GM11168 (cell line): ENCODE data around the gene SHC4.
"Not testable (repeated sequence)": the region's sequence is repeated elsewhere in the genome, so short reads cannot be mapped to it uniquely, and the experiment has no call there.

Source experiments
- in situ Hi-C: fragments of 300-500 bp; cut with MboI; formaldehyde crosslinking; loops from one replicate; pipeline ENCODE4 v1.12.0; 2022; ENCODE audit warnings: low sequenced_read_pairs; ENCODE audit not compliant: unreplicated experiment

SHC4 gene

GRCh38 chr15:48970926-48971325, 7.2 kb upstream of the SHC4 start:
- in situ Hi-C loops: not testable (repeated sequence)

DNA sequence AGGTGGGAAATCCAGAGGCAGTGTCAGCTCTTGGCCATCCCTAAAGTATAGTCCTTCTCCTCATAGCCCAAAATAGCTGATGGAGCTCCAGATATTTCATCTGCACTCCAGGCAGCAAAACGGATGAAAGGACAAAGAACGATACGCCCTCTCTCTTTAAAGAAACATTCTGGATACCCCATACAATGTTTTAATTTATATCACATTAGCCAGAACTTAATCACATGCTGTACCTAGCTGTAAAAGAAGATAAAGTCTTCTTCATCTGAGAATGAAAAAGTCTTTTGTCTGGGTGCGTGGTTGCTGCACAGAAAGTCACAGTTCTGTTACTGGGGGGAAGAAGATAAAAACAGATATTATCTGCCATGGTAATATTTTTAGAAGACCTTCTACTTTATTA, 4.3 kb upstream of the SHC4 start:
- in situ Hi-C loops: no loop called here

DNA sequence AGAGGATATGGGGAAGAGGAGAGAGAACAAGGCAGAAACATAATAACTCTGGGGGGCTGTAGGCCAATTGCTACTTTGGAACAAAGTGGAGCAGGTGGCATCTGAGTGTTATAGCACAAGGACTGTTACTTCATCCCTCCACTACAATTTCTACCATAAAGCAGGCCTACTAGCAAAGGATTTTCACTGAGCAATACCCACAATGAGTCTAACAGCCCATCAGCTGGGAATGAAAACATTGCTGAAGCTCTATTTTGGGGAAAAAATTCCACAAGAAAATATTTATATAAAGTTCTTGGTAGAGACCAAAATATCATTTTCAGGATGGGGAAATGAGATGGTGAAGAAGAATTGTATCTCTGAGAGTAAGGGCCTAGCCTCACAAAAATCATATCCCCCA, 3.6 kb upstream of the SHC4 start:
- in situ Hi-C loops: no loop called here

- in situ Hi-C loops: no loop called here
Measured at GRCh38 chr15:48966595-48967301, 3.0 kb upstream of the SHC4 start.

DNA sequence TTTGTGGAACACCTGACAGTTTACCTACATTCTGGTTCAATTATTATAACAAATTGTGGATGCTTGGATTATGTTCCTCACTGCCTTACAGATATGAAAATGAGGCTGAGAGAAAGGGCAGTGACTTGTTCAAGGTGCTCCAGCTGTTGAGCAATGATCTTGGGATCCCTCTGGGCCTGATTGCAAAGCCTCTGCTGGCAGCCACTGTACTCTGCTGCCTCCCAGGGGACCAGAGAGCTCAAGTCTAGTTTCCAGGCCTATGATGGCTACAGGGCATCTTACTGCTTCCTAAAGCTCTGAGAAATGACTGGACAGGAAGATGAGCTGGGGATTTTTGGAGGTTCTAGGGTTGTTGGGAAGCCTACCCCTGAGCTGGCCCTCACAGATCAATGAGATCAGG, 2.3 kb upstream of the SHC4 start:
- in situ Hi-C loops: no loop called here

- in situ Hi-C loops: no loop called here
Measured at GRCh38 chr15:48964898-48965297, 1.2 kb upstream of the SHC4 start.

DNA sequence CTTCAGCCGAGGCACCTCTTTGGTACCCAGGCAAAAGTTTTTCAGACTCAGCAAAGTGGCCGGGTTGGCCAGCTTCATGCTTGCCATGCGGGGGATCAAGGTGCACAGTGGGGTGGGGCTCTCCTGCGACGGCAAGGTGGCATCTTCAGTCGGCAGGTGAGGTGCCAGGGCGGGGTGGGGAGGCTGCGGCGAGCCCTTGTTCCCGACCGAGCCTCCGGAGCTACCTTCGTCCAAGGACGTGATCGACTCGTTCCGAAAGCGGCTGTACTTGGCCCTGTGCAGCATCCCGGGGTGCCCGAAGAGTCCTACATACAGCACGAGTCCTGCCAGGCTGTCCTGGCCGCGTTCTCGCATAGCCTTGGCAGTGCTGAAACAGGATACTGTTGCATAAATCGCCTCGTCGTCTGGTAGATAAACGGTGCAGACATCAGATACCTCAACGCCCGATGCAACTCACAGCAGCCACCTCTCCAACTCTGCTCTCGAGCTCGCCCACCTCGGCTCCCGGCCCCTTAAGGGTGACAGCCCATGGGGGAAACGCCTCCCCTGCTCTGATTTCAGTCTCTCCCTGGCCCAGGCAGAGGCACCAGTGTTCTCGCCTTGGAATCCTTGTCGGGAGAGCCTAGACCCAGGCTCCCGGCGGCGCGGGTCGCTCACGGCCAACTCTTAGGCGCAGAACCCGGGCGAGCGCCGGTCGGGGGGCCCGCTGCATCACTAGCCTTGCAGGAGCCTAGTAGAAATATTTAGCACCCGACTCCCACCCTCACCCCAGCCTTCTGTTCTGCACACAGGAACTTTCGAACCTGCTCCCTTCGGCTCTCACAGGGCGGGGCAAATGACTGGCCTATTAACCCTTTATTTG, 826 bp downstream of the SHC4 start:
- in situ Hi-C loops: no loop called here

DNA sequence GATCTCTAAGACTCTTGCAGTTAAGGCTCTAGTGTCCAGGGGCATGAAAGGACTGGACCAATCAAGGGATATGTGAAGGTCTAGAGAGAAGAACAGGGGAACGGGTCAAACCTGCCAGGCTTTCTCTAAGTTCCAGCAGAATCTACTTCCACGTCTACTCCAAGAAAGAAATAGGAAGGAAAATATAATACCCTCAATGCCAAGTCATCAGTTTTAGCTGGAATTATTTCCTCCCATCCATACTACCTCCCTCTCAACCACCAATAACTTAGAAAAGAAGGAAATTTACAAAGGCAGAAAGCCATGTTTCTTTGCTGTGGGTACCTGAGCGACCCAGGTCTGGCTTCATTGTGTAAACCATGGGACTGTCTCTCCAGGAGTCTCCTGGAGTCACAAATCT, 7.8 kb downstream of the SHC4 start:
- in situ Hi-C loops: no loop called here

GRCh38 chr15:48955370-48955769, 8.3 kb downstream of the SHC4 start:
- in situ Hi-C loops: no loop called here

- in situ Hi-C loops: no loop called here
Measured at GRCh38 chr15:48954538-48954937, 9.2 kb downstream of the SHC4 start.

- in situ Hi-C loops: no loop called here
Measured at GRCh38 chr15:48946840-48947187, 16.9 kb downstream of the SHC4 start.

DNA sequence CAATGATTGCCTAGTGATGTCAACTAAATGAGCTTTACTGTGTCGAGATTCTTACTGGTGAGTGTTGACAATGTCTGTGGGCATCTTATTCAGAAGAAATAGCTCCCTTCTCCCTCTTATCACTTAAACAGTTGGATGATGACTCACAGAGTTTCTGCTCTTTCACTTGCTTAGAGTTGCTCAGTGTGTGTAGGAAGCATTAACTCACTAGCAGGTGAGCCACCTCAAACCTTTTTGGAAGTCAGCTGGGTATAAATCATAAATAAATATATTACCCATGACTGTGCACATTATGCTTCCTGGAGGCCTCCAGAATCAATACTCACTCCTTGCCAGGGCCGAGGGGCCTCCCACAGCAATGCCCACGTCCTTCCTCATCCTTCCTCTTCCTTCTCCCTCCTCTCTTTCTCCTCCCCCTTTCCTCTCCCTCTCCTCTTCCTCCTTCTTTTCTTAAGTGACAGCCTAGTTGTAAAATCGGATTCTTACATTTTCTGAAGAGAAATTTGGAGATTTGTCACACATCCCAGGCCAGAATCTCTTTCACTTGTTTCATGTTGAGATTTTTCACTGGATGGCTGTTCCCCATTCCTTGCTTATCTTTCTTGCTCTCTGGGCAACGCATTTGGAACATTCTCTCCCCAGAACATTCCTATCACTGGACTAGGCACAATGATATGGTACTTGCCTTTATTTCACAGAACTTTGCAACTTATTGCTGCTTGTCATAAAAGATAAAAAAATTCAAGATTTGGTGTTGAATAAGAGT, 17.5 kb downstream of the SHC4 start:
- in situ Hi-C loops: no loop called here

- in situ Hi-C loops: no loop called here
Measured at GRCh38 chr15:48945386-48945785, 18.3 kb downstream of the SHC4 start.

- in situ Hi-C loops: no loop called here
Measured at GRCh38 chr15:48941904-48942303, 21.8 kb downstream of the SHC4 start.

DNA sequence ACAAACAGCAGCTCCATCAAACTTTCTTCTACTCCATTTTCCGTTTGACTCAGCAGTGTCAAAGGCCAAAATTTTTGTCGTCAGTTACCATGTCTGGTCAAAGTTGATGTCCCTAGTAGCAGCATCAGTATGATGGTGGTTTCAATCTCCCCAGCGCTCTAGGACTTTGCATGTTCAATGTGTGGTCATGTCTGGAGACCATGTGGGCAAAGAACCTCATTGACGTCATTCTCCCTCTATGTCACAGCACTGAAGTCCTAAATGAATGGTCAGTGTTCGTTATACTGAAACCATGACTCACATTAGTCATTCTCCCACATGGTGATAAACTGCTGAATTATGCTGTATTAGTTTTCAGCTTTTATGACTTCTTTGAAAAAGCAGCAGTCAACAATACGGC, 23.2 kb downstream of the SHC4 start:
- in situ Hi-C loops: no loop called here

GRCh38 chr15:48939648-48940047, 24.1 kb downstream of the SHC4 start:
- in situ Hi-C loops: no loop called here

DNA sequence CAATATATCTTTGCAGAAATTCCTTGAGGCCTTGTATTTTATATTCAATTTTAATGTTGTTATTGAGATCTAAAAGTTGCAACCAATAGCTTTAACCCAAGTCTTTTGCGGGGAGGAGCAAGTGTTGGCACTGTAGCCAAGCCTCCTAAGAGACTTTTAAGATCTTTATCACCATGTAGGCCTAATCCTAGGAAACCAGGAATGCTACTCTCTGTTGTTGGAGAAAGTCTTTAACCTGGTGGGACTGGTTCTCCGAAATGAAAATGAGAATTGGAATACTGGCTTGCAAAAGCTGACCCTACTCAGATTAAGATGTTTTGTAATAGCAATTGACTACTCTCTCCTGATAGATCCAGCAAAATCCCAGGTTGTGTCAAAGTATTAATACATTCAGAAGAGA, 25.8 kb downstream of the SHC4 start:
- in situ Hi-C loops: no loop called here

DNA sequence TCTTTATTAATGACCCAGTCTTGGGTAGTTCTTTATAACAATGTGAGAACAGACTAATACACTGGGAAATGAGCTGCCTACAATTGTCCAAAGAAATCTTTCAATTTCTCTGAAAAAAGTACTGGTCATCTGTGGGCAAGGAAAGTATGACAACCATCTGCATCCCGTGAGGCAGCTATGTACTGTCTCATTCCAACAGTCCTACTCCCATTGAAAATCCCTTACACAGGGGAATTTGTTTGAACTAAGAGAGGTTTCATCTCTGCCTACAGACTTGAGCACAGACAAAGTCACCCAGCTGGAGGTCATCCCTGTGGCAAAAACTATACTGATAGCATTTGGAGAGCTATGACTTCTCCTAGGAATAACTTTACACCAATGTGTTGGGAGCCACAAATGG, 27.1 kb downstream of the SHC4 start:
- in situ Hi-C loops: no loop called here

GRCh38 chr15:48935236-48935635, 28.5 kb downstream of the SHC4 start:
- in situ Hi-C loops: no loop called here

DNA sequence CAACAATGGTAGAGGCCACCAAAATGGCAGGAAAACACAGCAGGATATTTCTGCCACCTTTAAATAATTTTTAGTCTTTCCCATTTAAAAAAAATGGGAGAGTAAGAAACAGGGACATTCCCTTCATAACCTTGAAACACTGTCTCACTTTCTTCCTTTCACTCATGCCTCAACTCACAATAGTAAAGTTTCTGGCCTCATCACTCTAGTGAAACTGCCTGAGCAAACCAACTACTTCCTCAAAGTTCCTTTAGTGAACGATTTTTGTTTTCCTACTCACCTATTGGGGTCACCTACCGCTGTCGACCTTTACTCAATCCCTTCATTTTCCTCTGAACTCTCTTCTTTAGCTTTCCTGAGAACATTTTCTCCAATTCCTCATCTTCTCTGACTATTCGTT, 33.0 kb downstream of the SHC4 start:
- in situ Hi-C loops: no loop called here

DNA sequence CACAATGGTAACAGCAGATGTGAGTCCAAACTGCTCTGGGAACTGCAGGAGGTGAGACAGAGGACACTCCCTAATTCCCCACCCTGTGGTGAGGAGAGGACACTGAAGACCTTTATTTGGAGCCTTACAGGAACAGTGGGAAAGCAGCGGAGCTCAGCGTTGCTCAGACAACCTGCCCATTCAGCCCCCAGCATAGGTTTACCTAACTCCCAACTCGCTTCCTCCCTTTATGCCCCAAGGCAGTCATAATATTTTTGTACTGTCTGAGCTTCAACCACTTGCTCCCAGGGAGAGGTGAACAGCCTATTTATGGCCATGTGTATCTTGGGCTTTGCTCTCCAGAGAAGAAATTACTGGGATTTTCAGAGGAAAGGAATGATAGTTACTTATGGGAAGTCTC, 34.1 kb downstream of the SHC4 start:
- in situ Hi-C loops: no loop called here
